ENCODE results near the gene CHST11.

- no peak for TF ChIP-seq POLR2A (IDR thresholded peaks at IDR 0.05)
- TF ChIP-seq CTCF (IDR thresholded peaks at IDR 0.05) = no peak
These were observed 162.6 kb downstream of the CHST11 start for GRCh38 chr12:104619305-104619704.
